Measurements from ENCODE around the gene RPIA. TPM values are rescaled to one million over a fixed set of nuclear protein-coding genes. Genes with fewer than 3 reads are reported as not detected.
A peak's percentile ranks its signal among the peaks of the same experiment; 100 is the strongest.
"Not testable (repeated sequence)": the region's sequence is repeated elsewhere in the genome, so short reads cannot be mapped to it uniquely, and the experiment has no call there.

The RPIA gene
- total RNA-seq, 1 donor from 2014 or later = 8.1 TPM

GRCh38 chr2:88735133-88735532 is 43.7 kb downstream of the RPIA start:
- DNase-seq (ENCODE audit: low read depth) = no peak

DNA sequence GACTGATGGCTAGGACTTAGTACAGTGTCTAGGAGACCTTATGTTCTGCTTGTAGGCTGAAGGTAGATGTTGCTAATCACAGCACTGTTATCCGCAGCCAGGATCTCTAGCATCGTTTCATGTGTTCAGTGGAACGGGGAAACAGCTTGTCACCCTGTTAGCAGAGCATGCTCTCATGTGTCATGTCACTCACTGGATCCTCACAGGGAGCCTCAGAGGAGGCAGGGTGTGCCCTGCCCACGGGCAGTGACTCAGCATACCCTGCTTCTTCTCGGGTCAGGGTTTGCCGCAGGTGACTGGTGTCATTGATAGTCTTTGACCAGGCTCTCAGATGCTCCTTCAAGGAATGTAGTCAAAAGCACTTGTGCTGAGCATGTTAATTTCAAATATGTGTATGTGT is 44.4 kb downstream of the RPIA start:
- DNase-seq (ENCODE audit: low read depth) = peak; percentile 22

DNA sequence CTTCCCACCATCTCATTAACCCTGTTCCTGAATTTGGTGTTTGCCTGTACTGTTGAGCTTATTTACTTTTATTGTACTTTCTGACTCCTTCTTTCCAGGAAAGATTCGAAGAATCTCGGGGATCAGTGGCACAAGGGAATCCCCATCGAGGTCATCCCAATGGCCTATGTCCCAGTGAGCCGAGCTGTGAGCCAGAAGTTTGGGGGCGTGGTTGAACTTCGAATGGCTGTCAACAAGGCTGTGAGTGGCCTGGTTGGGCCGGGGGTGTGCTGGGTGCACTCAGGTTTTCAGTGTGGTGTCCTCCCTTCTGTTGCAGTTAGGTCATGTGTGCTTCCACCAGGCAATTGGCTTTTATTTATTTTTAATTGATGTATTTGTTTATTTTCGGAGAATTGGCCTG is 45.0 kb downstream of the RPIA start:
- no peak for DNase-seq (ENCODE audit: low read depth)

- DNase-seq (ENCODE audit: low read depth) = peak; percentile 27
These were observed 45.9 kb downstream of the RPIA start for GRCh38 chr2:88737385-88737784.

DNA sequence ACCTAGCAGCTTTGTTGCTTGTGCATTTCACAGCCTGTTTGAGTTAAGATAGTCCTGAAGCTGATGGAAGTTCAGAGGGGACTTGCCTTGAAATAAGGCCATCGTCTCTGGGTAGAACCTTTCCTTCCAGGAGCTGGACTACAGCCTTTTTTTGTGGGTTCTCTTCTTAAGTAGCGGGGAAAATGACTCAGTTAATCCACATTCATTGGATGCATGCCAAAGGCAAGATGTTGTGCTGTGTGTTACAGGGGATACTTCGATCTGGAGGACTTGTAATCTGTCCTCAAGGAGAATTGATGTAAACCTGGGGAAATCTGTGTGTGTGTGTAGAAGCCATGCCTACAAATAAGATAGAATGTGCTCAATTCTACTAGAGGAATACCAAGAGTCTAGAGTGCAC is 46.8 kb downstream of the RPIA start:
- DNase-seq (ENCODE audit: low read depth) = no peak

GRCh38 chr2:88739985-88740600 is 48.6 kb downstream of the RPIA start:
- peak; percentile 64 for DNase-seq (ENCODE audit: low read depth)

DNA sequence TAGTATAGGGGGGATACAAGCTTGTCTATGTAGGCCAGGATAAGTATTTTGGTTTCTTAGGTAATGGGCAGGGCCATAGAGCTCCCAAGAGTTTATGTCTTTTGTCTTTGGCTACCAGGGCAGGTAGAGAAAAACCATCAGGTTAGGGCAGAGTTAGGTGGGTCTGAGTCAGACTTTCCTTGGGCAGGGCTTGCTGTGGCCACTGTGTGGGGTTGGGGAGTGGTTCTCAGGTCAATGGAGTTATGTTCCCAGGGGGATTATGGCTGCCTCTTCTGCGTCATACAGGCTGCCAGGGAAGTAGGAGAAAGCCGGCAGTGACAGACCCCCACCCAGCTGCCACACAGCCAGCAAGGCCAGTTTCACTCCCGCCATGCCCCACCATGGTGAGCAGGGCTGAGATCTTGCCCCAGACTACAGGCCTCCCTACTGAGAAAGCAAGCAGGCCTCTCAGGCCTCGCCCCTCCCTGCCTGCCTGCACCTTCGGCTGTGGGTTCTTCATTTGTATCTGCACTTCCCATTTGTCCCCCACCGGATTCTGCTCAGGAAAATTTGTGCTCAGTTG is 55.5 kb downstream of the RPIA start:
- DNase-seq (ENCODE audit: low read depth) = no peak

DNA sequence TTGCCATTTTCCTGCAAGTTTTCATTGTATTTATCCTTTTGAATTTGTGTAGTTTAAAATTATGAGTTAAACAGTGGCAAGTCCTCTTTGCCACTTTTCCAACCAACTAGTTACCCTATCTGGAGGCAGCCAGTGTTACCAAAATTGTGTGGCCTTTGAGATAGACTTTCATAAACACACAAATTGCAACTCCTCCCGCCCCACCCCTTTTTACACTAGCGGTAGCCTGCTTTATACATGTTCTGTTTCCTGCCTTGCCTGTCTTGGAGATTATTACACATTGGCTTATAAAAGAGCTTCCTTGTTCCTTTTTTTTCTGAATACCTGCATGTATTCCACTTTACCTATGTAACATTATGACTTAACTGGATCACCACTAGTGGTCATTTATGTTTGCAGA is 56.5 kb downstream of the RPIA start:
- no peak for DNase-seq (ENCODE audit: low read depth)

DNA sequence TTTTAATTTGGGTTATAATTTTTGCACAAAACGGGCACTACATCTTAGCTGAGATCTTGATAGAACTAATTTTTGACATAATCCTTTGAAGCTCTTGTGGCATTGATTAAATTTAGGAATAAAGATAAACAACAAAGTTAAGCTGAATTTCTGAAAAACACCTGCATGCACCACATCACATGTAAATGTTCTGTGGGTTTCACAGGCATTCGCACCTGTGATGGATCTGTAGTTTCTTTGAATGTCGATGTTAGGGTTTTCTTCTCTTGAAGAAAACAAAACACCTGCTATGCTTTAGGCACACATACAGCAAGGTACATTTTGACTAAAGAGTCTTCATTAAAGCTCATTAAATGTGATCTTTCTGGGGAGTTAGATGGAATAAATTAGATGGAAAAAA is 60.3 kb downstream of the RPIA start:
- DNase-seq (ENCODE audit: low read depth) = no peak

GRCh38 chr2:88753833-88754584 is 62.5 kb downstream of the RPIA start:
- peak; percentile 57 for DNase-seq (ENCODE audit: low read depth)

DNA sequence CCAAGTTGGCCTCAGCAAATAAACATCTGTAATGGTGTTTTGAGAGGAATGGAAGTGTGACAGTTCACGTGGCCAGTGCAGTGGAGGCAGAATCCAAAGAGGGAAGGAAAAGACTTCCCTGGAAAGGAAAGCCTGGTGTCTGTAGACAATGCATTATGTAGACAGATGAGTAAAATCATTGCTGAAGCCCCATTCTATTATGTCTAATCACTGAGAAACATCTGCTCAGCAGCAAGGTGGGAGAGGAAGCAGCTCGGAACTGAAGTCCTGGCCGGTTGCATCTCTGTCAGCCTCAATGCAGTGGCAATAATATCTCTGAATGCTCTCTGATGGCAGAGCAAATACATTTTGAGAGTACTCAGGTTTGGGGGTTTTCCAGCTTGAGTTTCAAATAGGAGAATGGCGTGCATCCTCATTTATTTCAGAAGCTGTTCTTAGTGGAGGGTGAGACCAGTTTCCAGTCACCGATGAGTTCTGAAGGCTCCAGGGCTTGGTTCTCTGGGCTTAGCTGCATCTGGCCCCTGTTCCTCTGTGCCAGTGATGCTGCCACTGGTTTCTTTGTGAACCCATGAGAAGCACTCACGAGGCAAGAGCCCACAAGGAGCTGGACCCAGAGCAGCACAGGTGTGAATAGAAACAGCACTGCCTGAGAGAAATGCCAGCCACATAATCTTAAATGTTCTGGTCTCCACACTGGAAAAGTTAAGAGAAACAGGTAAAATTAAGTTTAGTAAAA is 63.3 kb downstream of the RPIA start:
- DNase-seq (ENCODE audit: low read depth) = no peak

DNA sequence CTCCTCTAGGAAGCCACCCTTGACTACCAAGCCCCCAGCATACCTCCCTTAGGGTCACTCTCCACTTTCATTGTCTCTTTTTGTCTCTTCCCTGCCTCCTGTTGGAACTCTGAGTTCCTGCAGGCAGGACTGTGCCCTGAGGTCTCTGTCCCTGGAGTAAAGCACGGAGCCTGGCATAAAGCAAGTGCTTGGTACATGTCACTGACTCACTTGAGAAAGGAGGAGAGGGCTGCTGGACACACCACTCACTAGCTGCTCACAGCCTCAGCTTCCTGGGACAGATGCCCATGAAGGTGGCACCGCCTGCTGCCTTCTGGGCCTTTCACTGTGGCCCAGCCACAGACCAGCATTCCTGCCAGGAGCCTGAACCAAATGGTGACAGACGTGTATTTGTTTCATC is 64.4 kb downstream of the RPIA start:
- no peak for DNase-seq (ENCODE audit: low read depth)

- no peak for DNase-seq (ENCODE audit: low read depth)
These were observed 65.6 kb downstream of the RPIA start for GRCh38 chr2:88757025-88757424.

DNA sequence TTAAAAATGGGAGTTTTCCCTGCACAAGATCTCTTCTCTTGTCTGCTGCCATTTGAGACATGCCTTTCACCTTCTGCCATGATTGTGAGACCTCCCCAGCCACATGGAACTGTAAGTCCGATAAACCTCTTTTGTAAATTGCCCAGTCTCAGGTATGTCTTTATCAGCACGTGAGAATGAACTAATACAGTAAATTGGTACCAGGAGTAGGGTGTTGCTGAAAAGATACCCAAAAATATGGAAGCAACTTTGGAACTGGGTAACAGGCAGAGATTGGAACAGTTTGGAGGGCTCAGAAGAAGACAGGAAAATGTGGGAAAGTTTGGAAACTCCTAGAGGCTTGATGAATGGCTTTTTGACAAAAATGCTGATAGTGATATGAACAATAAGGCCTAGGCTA is 67.2 kb downstream of the RPIA start:
- not testable (repeated sequence) for DNase-seq (ENCODE audit: low read depth)

GRCh38 chr2:88760819-88761598 is 69.5 kb downstream of the RPIA start:
- DNase-seq (ENCODE audit: low read depth) = no peak

DNA sequence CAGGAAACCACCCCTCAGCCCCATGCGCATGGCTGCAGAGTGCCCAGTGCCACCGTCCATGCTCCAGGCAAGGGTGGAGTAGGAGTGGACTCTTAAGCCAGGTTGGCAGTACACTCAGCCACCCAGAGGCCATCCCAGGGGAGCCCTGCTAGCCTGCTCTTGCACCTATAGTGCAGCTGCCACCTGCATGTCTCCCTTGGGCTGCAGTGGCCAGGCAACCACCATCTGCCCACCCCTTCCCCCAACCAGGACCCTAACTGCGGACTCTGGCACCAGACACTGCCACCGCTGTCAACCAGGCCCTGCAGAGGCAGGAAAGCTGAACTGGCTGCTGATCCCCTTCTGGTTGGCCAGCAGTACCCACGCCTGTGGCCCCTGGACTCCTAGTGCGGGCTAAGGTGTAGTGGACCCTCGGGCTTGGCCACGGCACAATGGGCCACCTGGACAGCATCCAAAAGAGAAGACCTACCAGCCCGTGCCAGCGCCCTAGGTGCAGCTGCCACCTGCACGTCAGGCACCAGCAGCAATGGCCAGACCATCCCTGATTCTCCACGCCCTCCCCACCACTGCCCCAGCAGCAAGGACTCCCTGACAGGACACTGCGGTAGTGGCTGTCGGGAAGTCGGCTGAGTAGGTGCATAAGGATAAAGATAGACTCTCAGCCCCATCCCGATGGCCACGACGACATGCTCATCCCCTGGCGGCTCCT is 72.8 kb downstream of the RPIA start:
- no peak for DNase-seq (ENCODE audit: low read depth)

DNA sequence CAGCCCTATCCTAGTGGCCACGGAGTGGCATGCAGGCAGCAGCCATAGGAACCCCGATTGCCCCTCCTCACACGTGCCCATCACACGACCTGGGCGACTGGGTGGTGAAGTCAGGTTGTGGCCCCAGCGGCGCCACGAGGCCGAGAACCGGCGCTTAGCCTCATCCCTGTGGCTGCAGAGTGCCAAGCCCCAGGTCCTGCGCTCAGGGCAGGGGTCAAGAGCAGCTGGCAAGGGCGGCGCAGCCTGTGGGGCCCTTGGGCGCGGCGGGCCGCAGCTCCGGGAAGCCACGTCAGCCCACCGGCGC is 73.3 kb downstream of the RPIA start:
- no peak for DNase-seq (ENCODE audit: low read depth)

- peak; percentile 15 for DNase-seq (ENCODE audit: low read depth)
These were observed 73.8 kb downstream of the RPIA start for GRCh38 chr2:88765154-88765888.

GRCh38 chr2:88765889-88766481 is 74.5 kb downstream of the RPIA start:
- not testable (repeated sequence) for DNase-seq (ENCODE audit: low read depth)

GRCh38 chr2:88770016-88770415 is 78.5 kb downstream of the RPIA start:
- no peak for DNase-seq (ENCODE audit: low read depth)
